SU-DHL-6 (cell line): ENCODE data around the gene ELMO1.

ENCODE experiments used
- CTCF ChIP-seq: fragments of 200-600 bp; sonication (generic); IDR thresholded peaks from one replicate; pipeline ENCODE4 v1.5.1; 2017; ENCODE audit warnings: antibody characterized with exemption, mild to moderate bottlenecking, low read length, moderate library complexity; ENCODE audit not compliant: insufficient read depth, poor library complexity, severe bottlenecking
- EZH2phosphoT487 ChIP-seq: fragments of 200-600 bp; sonication (generic), shearing (Covaris generic); conservative IDR thresholded peaks from 2 replicates; pipeline ENCODE4 v1.6.1; 2018; ENCODE audit warnings: mild to moderate bottlenecking, antibody characterized with exemption, low read length, moderate library complexity, mixed read lengths

- TF ChIP-seq CTCF (no peak), EZH2phosphoT487 (no peak)
Observed at GRCh38 chr7:36937754-36938563, 510.7 kb downstream of the ELMO1 start.
